Inferior parietal cortex (tissue), 1 donor: ENCODE measurements around the gene FGFR2.
"Not testable (repeated sequence)": the region's sequence is repeated elsewhere in the genome, so short reads cannot be mapped to it uniquely, and the experiment has no call there.

ENCODE experiments used
- DNase-seq: peaks from one replicate; pipeline ENCODE4 v3.0.0-alpha.2; 2016; ENCODE audit errors: extremely low spot score

The FGFR2 gene

GRCh38 chr10:121590772-121591171 is 7.5 kb downstream of the FGFR2 start:
- DNase-seq = no peak

DNA sequence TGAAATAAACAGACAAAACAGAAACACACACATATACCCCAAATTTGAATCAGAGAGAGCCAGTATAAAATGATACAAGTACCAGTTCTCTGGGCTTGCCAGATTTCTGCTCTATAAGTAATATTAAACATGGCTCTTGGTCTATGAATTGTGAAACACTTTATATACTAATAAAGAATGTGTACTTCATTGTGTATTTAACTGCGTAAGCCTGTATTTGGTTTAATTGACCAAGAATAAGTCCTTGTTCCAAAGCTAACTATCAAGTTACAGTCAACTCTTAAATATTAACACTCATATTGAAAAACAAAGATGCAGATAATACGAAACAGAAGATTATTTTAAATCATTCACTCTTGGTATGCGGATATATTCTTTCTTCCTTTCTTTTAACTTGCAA is 8.7 kb downstream of the FGFR2 start:
- DNase-seq = no peak

- DNase-seq = no peak
These were observed 14.4 kb downstream of the FGFR2 start for GRCh38 chr10:121583857-121584256.

DNA sequence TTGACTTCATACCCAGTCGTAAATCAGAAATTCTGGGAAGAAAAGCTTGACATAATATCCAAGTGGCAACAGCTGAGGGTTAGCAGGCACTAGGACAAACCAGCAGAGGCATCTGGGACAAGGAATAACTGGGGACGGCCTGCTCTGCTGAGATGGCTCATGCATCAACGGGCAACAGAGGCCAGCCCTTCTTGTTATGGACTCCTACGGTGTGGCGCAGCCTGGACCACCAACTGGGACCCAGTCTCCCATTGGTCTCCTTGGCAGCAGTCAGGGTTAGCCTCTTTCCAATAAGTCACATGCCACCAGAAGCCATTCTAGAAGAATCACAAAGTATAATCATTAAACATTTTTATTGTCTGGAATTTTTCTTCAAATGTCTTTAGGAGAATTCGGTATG is 15.0 kb downstream of the FGFR2 start:
- DNase-seq = no peak

DNA sequence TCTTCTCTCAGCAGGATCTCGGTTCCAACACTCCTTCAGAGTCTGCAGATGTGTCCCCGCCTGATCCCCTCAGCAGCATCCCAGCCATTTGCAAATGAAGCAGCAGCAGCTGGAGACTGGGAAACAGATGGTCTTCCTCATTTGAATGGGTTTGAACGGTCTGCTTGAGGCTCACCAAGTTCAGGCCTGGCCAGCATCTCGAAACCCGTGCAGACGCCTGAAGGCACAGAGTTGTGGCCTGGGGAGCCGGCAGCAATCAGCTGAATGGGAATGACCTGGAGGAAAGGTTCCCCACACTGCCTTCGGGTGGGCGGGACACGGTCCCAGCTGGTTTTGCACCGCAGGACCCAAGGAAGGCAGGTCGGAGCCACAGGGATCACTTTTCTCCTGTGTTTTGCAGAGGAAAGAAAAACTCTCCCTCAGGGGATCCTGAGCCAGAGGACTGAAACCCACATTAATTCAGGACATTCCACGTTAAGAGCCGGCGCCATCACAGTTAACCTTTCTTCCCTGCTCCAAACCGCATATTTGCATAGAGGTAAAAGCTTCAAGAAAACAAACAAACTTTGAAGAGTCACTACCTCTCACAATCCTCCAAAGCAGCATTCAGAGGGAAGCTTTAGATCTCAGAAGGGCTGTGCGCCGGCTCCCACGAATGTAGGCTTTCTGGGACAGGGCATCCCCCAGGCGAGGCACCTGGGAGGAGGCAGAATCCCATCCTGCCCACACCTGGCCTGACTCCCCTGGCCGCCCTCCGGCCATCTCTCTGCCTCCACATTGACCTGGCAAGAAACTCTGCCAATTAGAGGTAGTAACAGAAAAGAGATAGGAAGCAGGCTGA is 17.7 kb downstream of the FGFR2 start:
- DNase-seq = no peak

DNA sequence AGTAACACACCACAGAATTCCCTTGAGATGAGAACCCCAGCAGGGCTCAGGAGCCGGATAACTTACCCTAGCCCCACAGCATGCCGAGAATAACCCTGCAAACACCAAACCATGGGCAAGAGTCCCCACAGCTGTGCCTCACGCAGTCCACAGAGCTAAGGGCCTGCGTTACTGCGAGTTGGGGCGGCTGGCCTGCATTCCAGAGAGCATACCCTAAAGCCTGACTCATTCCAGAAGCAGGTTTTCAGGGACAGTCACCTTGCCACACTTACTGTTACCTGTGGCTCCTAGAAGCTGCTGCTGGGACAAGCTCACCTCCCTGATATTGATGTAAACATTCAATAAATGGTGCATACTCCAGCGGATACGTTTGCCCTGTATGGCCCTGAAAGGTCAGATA is 18.6 kb downstream of the FGFR2 start:
- no peak for DNase-seq

- DNase-seq = no peak
These were observed 19.3 kb downstream of the FGFR2 start for GRCh38 chr10:121578965-121579364.

DNA sequence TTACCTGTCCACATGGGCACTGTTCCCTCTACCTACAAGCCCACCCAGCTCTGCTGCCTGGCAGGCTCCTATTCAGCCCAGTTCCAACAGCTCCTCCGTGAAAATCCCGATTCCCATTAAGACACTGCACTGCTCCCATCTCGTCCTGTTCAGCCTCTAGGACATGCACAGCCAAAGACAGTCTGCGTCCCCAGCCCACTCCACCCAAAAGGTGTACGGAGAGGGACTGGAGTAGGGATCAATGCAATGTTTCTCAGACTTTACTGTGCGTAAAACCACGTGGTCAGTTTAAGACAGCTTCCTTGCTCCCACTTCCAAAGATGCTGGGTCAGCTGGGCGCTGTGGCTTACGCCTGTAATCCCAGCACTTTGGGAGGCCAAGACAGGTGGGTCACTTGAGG is 19.9 kb downstream of the FGFR2 start:
- DNase-seq = no peak

- no peak for DNase-seq
These were observed 20.7 kb downstream of the FGFR2 start for GRCh38 chr10:121577568-121577967.

DNA sequence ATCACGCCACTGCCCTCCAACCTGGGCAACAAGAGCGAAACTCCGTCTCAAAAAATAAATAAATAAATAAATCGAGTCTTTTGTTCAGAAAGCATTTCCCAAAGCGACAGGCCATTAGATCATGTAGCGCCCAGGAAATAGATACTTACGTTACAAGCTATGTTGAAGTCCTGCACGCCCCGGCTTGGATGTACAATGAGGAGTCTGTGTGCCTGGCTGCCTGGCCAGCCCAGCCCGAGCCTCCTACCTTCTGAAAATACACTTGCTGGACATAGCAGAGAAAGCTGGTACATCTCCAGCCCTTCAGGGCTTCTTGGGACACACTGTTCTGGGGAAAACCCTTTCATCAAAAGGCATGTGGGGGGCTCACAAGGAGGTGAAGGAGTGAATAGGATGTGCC is 22.1 kb downstream of the FGFR2 start:
- DNase-seq = no peak

DNA sequence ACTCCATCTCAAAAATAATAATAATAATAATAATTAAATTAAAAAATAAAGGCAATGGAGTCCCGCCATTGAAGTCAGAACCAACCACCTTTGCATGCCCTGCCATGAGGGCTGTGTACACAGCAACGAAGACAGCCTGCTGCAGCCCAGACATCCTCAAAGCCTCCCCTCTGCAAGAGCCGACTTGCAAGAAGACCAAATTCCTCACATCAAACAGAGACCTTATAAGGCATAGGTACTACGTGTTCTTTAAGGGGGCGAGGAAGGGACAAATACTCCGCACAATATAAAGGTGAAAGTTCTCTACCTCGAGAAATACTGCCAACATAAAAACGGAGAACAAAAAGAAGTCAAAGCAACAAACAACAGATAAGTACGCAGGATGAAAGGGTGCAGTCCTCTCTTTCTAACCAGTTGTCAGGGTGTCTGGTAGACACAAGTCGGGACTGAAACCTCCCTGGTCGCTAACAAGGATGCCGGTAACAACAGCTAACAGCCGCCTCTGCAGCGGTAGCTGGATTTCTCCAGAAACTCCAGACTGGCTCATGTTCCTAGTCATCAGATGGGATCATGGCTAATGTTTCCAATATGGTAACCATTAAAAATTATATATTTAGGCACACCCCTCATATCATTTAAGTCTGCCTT is 23.6 kb downstream of the FGFR2 start:
- no peak for DNase-seq

DNA sequence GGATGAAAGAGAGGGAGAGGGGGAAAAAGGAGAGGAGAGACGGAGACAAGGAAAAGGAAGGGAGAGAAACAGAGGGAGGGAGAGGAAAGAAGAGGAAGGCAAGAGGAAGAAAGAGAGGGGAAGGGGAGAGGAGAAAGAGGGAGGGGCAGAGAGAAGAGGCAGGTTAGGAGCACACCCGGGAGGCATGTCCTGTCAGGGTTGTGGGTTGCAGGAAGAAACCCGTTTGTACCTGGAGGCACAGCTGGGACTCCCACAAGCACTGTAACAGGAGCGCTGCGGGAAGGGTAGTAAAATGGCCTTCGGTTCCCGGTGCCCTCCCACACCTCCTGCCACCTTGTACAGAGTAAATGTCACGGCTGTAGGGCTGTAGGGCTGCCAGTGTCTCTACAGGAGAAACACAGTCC is 24.7 kb downstream of the FGFR2 start:
- DNase-seq = no peak

DNA sequence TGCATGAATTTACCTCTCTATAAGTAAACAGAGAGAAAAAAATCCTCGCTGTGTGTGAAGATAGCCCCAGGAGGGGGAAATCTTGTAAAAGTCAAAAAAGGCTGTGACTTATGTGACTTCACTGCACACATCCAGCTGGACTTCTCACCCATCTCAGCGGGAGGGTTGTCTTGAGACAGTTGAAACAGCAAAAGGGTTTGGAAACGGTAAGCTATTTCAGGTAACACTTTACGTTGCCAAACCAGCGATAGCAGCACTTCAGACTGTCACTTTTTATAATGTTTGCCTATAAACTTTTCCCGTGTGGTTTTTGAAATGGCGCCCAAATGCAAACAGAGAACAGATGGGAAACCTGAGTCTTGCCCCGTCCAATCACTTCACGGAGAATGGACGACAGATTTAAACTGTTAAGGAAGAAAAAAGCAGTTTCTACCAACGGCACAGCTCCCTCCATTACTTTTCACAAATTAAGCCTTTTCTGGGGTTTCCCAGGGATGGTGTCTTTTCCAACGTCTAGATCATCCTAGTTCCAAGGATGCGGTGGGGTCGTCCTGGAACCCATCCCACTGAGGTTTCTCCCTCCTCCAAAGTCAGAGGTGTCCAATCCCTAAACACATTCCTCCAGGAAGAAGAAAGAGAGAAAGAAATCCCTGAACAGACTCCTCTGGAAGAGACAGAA is 25.2 kb downstream of the FGFR2 start:
- no peak for DNase-seq

DNA sequence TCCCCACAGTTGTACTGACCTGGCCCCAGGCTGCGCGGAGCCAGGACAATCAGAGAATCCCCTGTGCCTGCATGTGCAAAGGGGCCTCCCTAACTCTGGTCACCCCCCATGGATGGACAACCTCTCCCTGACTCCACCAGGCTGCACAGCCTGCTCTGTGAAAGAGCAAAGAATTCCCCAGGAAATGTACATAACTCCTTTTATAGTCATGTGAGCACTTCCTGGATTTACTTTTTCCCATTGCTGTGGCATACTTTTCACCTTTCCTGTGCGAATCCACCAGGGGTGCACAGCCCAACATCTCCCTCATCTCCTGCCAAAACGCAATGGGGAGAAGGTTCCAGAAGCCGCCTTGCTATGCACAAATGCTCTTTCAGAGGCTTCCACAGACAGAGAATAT is 27.9 kb downstream of the FGFR2 start:
- no peak for DNase-seq

DNA sequence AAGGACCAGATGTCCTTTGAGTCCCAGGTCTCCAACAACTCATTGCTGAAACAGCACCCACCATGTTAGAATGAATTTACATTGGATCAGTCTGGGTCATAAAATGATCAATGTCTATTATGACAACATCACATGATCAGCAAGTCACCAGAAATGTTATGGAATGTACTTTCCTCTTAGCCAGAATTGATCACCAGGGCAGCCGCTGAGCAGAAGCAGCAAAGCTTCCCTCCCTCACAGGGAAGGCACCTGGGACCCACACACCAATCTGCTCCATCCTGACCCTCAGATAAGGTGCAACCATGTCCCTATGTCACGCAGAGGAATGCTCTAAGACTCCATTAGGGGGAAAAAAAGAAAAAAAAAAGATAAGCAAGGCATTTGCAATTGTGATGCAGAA is 30.0 kb downstream of the FGFR2 start:
- no peak for DNase-seq

DNA sequence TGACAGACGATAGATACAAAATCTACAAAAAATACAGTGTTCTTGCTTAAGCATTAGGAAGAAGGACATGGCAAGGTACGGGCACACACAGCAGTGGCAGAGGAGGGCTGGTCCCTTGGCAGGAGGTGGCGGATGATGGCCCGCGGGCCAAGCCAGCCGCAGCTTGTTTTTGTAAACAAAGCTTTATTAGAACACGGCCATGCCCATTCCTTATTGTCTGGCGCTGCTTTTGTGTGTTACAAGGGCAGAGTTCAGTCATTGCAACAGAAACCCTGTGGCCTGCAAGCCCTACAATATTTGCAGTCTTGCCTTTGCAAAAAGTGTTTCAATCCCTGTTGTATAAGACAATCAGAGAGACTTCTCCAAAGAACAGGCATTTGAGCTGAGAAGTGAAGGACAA is 30.7 kb downstream of the FGFR2 start:
- DNase-seq = no peak

GRCh38 chr10:121566755-121567154 is 31.5 kb downstream of the FGFR2 start:
- no peak for DNase-seq

DNA sequence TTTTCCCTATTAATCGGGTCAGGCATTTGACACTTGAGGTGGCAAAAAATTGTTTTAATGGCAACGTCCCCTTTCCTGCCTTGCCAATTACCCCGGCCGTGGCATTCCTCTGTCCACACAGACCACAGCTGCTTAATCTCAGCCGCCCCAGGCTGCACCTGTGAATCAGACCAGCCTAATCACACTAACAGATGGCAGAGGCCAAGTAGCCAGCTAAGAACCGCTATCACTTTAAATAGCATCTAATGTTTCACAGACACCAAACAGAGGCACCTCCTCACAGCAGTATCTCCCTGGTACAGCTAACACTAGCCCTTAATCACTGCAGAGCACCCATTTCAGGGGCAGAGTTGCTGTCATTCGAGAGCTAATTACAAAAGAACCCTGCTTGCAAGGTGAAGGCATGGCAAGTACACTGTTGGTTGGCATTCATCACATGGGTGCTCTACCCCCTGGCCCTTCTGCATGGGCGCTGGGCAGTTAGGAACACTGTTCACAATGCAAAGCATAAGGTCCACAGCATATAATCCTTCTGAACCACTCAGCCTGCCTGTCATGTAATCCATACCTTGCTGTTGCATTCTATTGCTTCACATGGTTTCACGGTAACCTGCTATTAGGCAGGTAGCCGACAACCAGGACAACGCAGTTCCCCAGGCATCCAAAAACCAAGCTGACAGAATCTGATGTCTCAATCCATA is 38.8 kb downstream of the FGFR2 start:
- no peak for DNase-seq

GRCh38 chr10:121558238-121558637 is 40.0 kb downstream of the FGFR2 start:
- no peak for DNase-seq

GRCh38 chr10:121556918-121557573 is 41.2 kb downstream of the FGFR2 start:
- DNase-seq = no peak

DNA sequence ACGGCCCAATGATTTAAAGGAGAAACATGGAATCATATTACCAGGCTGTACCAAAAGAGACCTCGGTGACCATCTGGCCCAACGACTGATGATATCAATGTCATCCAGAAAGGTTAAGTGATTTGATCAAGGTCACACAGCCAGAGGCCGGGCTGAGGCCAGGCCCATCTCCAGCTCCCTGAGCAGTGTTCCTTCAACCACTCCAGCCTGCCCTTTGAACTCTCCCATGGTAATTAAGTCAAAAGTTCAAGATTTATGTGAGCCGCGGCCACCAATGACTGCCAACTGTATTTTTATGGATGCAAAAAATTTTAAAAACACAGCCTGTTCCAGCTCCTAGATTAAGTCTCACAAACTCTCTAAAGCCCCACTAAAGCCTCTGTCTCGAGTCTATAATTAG is 41.8 kb downstream of the FGFR2 start:
- no peak for DNase-seq

DNA sequence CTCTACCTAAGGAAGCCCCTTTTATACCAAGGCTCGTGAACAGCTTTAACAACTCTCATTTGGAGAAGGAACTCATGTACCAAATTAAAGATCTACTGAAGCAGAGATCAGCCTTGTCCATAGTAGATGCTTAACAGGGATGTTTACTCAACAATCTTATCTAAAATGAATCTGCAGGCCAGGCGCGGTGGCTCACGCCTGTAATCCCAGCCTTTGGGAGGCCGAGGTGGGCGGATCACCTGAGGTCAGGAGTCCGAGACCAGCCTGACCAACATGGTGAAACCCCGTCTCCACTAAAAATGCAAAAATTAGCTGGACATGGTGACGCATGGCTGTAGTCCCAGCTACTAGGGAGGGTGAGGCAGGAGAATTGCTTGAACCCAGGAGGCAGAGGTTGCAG is 43.3 kb downstream of the FGFR2 start:
- DNase-seq = not testable (repeated sequence)
